ENCODE measurements around the gene TBL3. TPM values are rescaled to one million over a fixed set of nuclear protein-coding genes. Genes with fewer than 3 reads are reported as not detected.

The TBL3 gene
- polyA plus RNA-seq, 1 donor = 34.3 TPM

DNA sequence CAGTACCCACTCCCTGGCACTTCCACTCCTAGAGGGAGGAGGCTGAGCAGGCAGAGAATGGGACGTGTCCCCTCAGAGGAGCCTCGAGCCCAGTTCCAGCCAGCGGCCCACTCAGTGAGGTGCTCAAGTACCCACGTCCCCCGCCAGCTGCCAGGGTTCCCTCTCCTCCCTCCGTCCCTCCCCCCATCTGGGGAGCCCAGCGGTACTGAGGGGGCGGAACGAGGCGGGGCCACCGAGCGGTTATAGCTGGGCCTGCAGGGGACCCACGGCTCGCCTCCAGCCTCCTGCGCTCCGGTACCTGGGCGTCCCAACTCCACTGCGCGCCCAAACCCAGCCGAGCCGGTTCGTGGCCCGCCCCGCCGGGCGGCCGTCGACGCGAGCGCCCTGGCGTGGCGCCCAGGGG, 47.7 kb downstream of the TBL3 start, which contains the start of gene NPW:
TSS of gene NPW (plus strand) at position 268 of the 403 bp plus-strand sequence.
- DNase-seq = no peak

GRCh38 chr16:2019921-2020831, 48.3 kb downstream of the TBL3 start:
- no peak for DNase-seq

DNA sequence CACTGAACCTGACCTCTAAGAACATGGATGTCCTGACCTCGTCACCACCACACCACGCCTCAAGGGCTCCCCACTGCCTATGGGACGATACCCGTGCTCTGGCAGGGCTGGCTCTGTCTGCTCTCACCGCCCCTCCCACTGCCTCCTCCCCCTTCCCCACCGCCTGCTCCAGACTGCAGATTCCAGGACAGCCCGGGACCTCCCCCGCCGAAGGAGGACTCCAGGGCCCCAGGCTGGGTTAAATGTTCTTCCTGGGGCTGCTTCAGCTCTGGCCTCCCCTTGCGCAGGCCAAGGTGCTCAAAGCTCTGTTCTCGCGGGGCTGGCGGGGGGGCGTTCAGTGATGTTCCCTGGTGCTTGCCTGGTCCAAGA, 50.9 kb downstream of the TBL3 start:
- DNase-seq = no peak

GRCh38 chr16:2023092-2024031, 51.5 kb downstream of the TBL3 start:
- peak; percentile 92 for DNase-seq

DNA sequence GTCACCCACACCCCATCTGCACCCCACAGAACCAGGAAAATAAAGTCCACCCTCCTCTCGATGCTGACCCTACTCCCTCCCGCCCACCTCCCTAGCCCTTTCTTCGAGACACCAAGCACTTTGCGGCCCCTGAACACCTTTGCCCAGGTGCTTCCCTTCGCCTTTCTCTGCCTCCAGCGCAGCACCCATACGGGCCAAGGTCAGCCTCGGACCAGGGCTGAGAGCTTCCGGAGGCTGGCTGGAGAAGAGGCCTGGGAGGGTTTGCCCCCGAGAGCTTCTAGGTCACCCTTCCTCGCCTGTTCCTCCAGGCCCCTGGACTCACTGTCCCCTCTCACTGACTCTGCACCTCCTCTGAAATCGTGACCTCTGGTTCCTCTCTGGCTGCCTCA, 52.2 kb downstream of the TBL3 start:
- DNase-seq = no peak

GRCh38 chr16:2025251-2025650, 53.4 kb downstream of the TBL3 start:
- no peak for DNase-seq

DNA sequence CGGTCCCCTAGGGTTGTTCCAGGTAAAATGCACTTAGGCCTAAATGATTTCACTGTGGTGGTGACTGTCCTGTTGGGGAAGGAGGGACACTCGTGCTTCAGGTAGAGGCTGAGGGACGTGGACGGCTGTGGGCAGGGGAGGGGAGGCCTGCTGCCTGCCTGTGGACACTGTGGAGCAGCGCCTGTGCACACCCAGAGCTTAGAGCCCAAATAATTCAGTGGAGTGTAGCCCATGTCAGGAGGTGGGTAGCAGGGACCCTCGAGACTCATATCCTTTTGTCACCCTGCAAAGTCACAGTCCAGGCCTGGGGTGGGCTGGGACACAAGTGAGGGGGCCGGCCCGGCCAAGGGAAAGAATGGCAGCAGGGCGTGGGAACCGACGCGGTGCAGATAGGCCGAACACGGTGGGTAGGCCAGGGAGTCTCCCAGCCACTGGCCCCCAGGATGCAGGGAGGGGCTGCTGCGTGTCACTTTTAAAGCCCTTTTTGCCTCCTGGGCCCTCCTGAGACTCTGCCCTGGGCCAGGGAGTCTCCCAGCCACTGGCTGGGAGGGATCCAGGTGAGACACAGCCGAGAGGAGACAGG, 54.1 kb downstream of the TBL3 start:
- DNase-seq = no peak

DNA sequence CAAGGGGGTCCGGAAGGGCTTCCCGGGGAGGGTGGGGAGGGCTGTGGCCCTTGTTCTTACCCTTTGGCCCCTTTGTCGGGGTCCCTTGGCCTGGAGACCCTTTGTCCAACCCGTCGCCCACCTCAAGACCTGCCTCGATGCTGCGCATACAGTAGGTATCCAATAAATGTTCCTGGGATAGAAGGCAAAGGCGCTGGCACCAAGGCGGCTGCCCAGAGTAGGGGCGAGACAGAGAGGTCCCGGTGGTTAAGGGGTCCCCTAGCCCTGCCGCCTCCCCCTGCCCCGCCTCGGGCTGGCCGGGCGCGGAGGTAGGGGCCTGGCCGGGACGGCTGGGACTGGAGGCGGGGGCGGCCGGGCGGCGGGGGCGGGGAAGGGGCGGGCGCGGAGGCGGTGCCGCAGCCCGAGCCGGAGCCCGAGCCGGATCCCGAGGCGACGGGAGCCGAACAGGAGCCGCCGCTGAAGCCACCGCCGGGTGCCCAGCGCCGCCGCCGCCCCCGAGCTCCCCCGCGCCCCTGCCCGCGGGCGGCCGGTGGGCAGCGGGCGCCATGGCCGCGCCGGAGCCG, 54.7 kb downstream of the TBL3 start, which contains the start of gene NHERF2:
TSS of gene NHERF2 (plus strand) at position 442 of the 563 bp plus-strand sequence. CDS start at position 546, 104 bp downstream.
- DNase-seq = no peak

DNA sequence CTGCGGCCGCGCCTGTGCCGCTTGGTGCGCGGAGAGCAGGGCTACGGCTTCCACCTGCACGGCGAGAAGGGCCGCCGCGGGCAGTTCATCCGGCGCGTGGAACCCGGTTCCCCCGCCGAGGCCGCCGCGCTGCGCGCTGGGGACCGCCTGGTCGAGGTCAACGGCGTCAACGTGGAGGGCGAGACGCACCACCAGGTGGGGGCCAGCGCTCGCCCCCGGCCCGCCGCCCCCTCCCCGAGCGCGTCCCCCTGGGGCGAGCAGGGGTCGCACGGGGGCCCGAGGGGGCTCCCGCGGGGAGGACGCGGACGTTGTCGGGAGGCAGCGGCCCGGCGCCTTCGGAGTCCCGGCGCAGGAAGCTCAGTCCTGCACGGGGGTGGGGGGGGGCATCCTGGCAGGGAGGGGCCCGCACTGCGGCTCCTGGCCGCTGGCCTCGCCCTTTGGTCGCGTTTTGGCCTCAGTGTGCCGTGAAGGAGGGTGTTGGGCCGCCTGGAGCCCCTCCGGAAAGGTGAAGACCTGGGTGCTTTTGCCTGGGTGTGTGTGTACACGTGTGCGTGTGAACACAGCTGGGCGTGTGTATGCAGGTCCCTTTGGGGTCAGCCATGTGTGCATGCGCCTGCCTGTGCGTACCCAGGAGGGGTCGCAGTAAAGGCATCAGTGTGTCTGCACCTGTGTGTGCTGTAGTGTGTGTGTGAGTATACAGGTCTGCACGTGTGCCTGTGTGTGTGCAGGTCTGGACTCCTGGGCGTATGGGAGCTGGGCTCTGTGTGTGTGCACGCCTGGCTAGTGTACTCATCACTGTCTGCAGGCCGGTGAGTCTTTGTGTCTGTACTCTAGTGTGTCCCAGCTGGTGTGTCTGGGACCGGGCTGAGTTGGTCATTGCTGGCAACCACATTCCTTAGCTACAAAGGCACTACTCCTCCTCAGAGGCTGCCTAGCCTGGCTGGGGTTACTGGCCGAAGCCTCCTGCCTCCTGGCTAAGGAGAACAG, 55.5 kb downstream of the TBL3 start:
- DNase-seq = no peak

DNA sequence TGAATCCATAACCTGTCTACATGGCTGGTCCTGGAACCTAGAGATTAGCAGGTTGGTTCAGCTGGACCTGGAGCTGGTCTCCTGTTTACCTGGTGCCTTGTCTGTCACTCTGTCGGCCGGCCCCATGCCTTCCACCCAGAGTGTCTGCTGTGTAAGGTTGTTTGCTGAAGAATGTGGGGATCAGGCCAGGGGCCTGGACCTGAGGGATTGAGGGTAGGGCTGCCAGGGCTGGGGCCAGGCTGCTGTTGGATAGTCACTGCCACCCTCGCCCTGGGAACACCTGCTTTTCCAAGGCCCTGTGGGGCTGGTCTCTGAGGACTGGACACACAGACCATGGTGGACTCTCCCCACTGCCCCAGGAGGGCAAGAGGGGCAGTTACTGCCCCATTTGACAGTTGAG, 56.3 kb downstream of the TBL3 start:
- DNase-seq = no peak

DNA sequence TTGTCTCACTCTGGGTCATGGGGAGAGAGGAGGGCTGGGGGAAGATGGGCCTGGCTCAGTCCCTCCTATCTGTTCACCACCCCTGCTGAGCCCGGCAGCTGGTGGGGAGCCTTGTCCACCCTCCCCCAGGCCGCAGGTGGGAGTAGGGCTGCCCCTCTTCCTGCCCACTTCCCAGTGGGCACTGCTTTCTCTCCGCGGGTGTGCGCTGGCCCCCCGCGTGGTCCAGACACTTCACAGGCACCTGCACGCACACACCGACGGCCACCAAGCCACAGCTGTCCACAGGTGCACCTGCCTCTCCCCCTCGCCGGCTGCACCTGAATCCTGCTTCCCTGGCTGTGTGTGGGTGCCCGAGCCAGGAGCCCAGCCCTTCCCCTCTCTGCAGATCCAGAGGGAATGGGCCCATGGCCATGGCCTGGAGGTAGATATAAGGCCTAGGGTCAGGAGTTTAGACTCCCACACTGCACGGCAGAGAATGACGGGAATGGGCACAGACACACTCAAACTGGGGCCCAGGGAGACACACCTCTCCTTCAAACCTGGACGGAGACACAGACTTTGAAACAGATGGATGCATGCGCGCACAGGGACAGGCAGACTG, 56.9 kb downstream of the TBL3 start:
- no peak for DNase-seq

DNA sequence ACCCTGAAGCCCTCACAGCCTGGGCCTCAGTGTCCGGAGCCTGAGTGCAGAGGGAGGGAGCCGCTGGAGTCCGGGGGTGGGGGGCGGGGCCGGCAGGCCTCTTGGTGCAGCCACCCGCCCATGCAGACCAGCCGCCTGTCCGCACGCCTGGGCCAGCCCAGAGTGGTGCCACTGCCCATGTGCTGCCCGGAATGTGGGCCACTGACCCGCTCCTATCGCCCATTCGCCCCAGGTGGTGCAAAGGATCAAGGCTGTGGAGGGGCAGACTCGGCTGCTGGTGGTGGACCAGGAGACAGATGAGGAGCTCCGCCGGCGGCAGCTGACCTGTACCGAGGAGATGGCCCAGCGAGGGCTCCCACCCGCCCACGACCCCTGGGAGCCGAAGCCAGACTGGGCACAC, 57.5 kb downstream of the TBL3 start:
- DNase-seq = no peak

DNA sequence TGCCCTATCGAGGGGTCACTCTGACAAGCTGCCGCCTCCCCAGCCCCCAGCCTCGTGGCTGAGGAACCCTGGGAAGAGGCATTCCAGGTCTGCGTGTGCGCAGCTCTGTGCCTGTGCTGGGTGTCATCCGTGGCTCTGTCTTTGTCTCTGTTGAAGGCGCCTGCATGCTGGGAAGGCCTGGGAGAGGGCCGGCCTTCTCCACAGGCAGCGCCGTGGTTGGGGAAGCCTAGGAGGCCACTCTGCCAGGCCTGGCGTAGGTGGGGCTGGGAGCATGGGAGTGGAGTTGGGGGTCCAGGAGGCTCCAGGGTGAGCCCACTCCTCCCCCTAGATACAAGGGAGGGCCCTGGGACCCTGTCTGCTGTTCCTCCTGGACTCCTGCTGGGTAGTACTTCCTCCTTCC, 58.2 kb downstream of the TBL3 start:
- DNase-seq = no peak

DNA sequence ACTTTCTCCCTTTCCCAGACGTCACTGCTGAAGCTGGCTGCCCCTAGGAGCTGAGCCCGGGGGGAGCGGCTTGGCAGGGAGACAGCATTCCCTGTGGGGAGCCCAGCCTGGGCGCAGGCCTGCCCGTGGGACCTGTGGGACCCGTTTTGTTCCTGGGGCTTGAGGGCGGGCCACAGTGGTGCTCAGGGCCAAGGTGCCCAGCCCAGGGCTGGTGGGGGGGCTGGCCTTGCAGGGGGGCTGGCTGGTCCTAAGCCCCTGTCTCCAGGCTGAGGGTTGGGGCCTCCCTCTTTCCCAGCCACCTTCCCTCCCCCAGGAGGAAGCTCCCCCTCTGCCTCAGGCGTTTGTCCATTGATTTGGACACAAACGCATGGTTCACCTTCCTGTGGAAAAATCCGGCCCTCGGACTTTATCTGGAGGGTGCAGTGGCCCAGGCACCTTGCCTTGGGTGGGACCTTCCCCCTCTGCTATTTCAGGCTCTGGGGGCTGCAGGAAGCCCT, 59.3 kb downstream of the TBL3 start:
- no peak for DNase-seq

Other genes starting within 250 kb of the TBL3 start
- gene NME3, start 200.5 kb upstream of the TBL3 start, polyA plus RNA-seq (ENCODE audit: insufficient read length) = 22.8 TPM
- gene EME2, start 199.2 kb upstream of the TBL3 start, polyA plus RNA-seq (ENCODE audit: insufficient read length) = 7.2 TPM
- 45.8 TPM for gene MRPS34, start 198.9 kb upstream of the TBL3 start, polyA plus RNA-seq (ENCODE audit: insufficient read length)
- 30.5 TPM for gene SPSB3, start 189.5 kb upstream of the TBL3 start, polyA plus RNA-seq (ENCODE audit: insufficient read length)
- gene NUBP2, start 189.1 kb upstream of the TBL3 start, polyA plus RNA-seq (ENCODE audit: insufficient read length) = 48.7 TPM
- 0.52 TPM for gene IGFALS, start 178.3 kb upstream of the TBL3 start, polyA plus RNA-seq (ENCODE audit: insufficient read length)
- 44.7 TPM for gene HAGH, start 145.2 kb upstream of the TBL3 start, polyA plus RNA-seq (ENCODE audit: insufficient read length)
- 21.2 TPM for gene FAHD1, start 144.8 kb upstream of the TBL3 start, polyA plus RNA-seq (ENCODE audit: insufficient read length)
- 0.26 TPM for gene MEIOB, start 99.9 kb upstream of the TBL3 start, polyA plus RNA-seq (ENCODE audit: insufficient read length)
- gene HS3ST6, start 53.6 kb upstream of the TBL3 start, polyA plus RNA-seq (ENCODE audit: insufficient read length) = 0.21 TPM
- gene MSRB1, start 28.9 kb upstream of the TBL3 start, polyA plus RNA-seq (ENCODE audit: insufficient read length) = 39.0 TPM
- gene RPL3L, start 17.4 kb upstream of the TBL3 start, polyA plus RNA-seq (ENCODE audit: insufficient read length) = 72.5 TPM
- gene NDUFB10, start 12.5 kb upstream of the TBL3 start, polyA plus RNA-seq (ENCODE audit: insufficient read length) = 145 TPM
- gene RPS2, start 7.2 kb upstream of the TBL3 start, polyA plus RNA-seq (ENCODE audit: insufficient read length) = 3,719 TPM
- gene RNF151, start 5.2 kb upstream of the TBL3 start, polyA plus RNA-seq (ENCODE audit: insufficient read length) = not detected
- gene NOXO1, start 9.4 kb downstream of the TBL3 start, polyA plus RNA-seq (ENCODE audit: insufficient read length) = 1.3 TPM
- gene GFER, start 12.1 kb downstream of the TBL3 start, polyA plus RNA-seq (ENCODE audit: insufficient read length) = 20.2 TPM
- gene SYNGR3, start 17.9 kb downstream of the TBL3 start, polyA plus RNA-seq (ENCODE audit: insufficient read length) = 2.1 TPM
- 32.1 TPM for gene ZNF598, start 37.8 kb downstream of the TBL3 start, polyA plus RNA-seq (ENCODE audit: insufficient read length)
- 0.72 TPM for gene NPW, start 47.7 kb downstream of the TBL3 start, polyA plus RNA-seq (ENCODE audit: insufficient read length)
- 47.8 TPM for gene NHERF2, start 54.8 kb downstream of the TBL3 start, polyA plus RNA-seq (ENCODE audit: insufficient read length)
- 13.5 TPM for gene NTHL1, start 75.8 kb downstream of the TBL3 start, polyA plus RNA-seq (ENCODE audit: insufficient read length)
- gene TSC2, start 75.9 kb downstream of the TBL3 start, polyA plus RNA-seq (ENCODE audit: insufficient read length) = 92.4 TPM
- 181 TPM for gene PKD1, start 163.8 kb downstream of the TBL3 start, polyA plus RNA-seq (ENCODE audit: insufficient read length)
- 0.92 TPM for gene RAB26, start 176.6 kb downstream of the TBL3 start, polyA plus RNA-seq (ENCODE audit: insufficient read length)
- gene TRAF7, start 183.7 kb downstream of the TBL3 start, polyA plus RNA-seq (ENCODE audit: insufficient read length) = 46.7 TPM
- 3.1 TPM for gene CASKIN1, start 224.6 kb downstream of the TBL3 start, polyA plus RNA-seq (ENCODE audit: insufficient read length)
- 41.0 TPM for gene MLST8, start 233.4 kb downstream of the TBL3 start, polyA plus RNA-seq (ENCODE audit: insufficient read length)
- gene BRICD5, start 238.8 kb downstream of the TBL3 start, polyA plus RNA-seq (ENCODE audit: insufficient read length) = 7.8 TPM
- gene PGP, start 242.8 kb downstream of the TBL3 start, polyA plus RNA-seq (ENCODE audit: insufficient read length) = 15.7 TPM

All from hindlimb muscle (tissue), 1 donor.